ENCODE data around the gene EYS.

EYS gene

GRCh38 chr6:65558071-65558470, 149.0 kb downstream of the EYS start:
- Histone ChIP-seq H3K27me3 (ENCODE audit: insufficient read depth, low read length, poor library complexity, severe bottlenecking) (no peaks in the 10 kb centered on the region), H3K4me1 (ENCODE audit: insufficient read depth, low read length, poor library complexity, severe bottlenecking) (no peaks in the 10 kb centered on the region), H3K9me3 (ENCODE audit: insufficient read depth, low read depth, low read length) (no peaks in the 10 kb centered on the region), H3K36me3 (ENCODE audit: insufficient read depth, low read length) (no peaks in the 10 kb centered on the region), H3K4me2 (ENCODE audit: low read depth, low read length, poor library complexity, severe bottlenecking) (no peak overlapping the region), H3K9me2 (replicated peaks; ENCODE audit: low read depth, low read length) (no peaks in the 10 kb centered on the region), H3K4me3 (ENCODE audit: low read length, poor library complexity, severe bottlenecking) (no peak overlapping the region), H3K79me2 (ENCODE audit: insufficient read depth, low read length) (no peaks in the 10 kb centered on the region), H4K20me1 (ENCODE audit: insufficient read depth, low read length, poor library complexity, severe bottlenecking) (no peaks in the 10 kb centered on the region), H3F3A (ENCODE audit: low read depth) (no peaks in the 10 kb centered on the region), H2AFZ (ENCODE audit: low read length) (no peak overlapping the region), H3K9ac (ENCODE audit: low read depth, low read length, poor library complexity, severe bottlenecking) (no peak overlapping the region)
- TF ChIP-seq EZH2phosphoT487 (IDR thresholded peaks at IDR 0.05; ENCODE audit: borderline replicate concordance), result no peak
- TF ChIP-seq CTCF (conservative IDR thresholded peaks at IDR 0.05; ENCODE audit: low read length), result no peak

- Histone ChIP-seq H3K9me2 (replicated peaks; ENCODE audit: low read depth, low read length) (no peaks in the 10 kb centered on the region), H3K9me3 (ENCODE audit: insufficient read depth, low read depth, low read length) (no peaks in the 10 kb centered on the region), H3K79me2 (ENCODE audit: insufficient read depth, low read length) (no peaks in the 10 kb centered on the region), H2AFZ (ENCODE audit: low read length) (no peak overlapping the region), H3K4me3 (ENCODE audit: low read length, poor library complexity, severe bottlenecking) (no peak overlapping the region), H3K4me2 (ENCODE audit: low read depth, low read length, poor library complexity, severe bottlenecking) (no peak overlapping the region), H3K27me3 (ENCODE audit: insufficient read depth, low read length, poor library complexity, severe bottlenecking) (no peaks in the 10 kb centered on the region), H3K36me3 (ENCODE audit: insufficient read depth, low read length) (no peaks in the 10 kb centered on the region), H3K9ac (ENCODE audit: low read depth, low read length, poor library complexity, severe bottlenecking) (no peak overlapping the region), H3F3A (ENCODE audit: low read depth) (no peaks in the 10 kb centered on the region), H3K4me1 (ENCODE audit: insufficient read depth, low read length, poor library complexity, severe bottlenecking) (no peaks in the 10 kb centered on the region), H4K20me1 (ENCODE audit: insufficient read depth, low read length, poor library complexity, severe bottlenecking) (no peaks in the 10 kb centered on the region)
- TF ChIP-seq CTCF (conservative IDR thresholded peaks at IDR 0.05; ENCODE audit: low read length) (no peak), EZH2phosphoT487 (IDR thresholded peaks at IDR 0.05; ENCODE audit: borderline replicate concordance) (no peak)
Measured at GRCh38 chr6:65557224-65557623, 149.8 kb downstream of the EYS start.

- TF ChIP-seq EZH2phosphoT487 (IDR thresholded peaks at IDR 0.05; ENCODE audit: borderline replicate concordance) (no peak), CTCF (conservative IDR thresholded peaks at IDR 0.05; ENCODE audit: low read length) (no peak)
- peak overlapping the region; percentile 20 for H3K4me2 ChIP-seq (ENCODE audit: low read depth, low read length, poor library complexity, severe bottlenecking)
- H3F3A ChIP-seq (ENCODE audit: low read depth), result no peaks in the 10 kb centered on the region; the same call in 1 of the 2 replicates
- H3K4me3 ChIP-seq (ENCODE audit: low read length, poor library complexity, severe bottlenecking), result no peak overlapping the region
- no peaks in the 10 kb centered on the region for H3K9me3 ChIP-seq (ENCODE audit: insufficient read depth, low read depth, low read length)
- H3K79me2 ChIP-seq (ENCODE audit: insufficient read depth, low read length), result no peaks in the 10 kb centered on the region
- no peak overlapping the region for H2AFZ ChIP-seq (ENCODE audit: low read length)
- no peaks in the 10 kb centered on the region for H3K27me3 ChIP-seq (ENCODE audit: insufficient read depth, low read length, poor library complexity, severe bottlenecking)
- no peaks in the 10 kb centered on the region for H3K9me2 ChIP-seq (replicated peaks; ENCODE audit: low read depth, low read length)
- no peaks in the 10 kb centered on the region for H4K20me1 ChIP-seq (ENCODE audit: insufficient read depth, low read length, poor library complexity, severe bottlenecking)
- no peaks in the 10 kb centered on the region for H3K36me3 ChIP-seq (ENCODE audit: insufficient read depth, low read length)
- no peak overlapping the region for H3K9ac ChIP-seq (ENCODE audit: low read depth, low read length, poor library complexity, severe bottlenecking)
- no peaks in the 10 kb centered on the region for H3K4me1 ChIP-seq (ENCODE audit: insufficient read depth, low read length, poor library complexity, severe bottlenecking)
Measured at GRCh38 chr6:65546894-65547293, 160.1 kb downstream of the EYS start.

All from Loucy (cell line).